ENCODE measurements around the gene GNAQ.
"Not testable (repeated sequence)": the region's sequence is repeated elsewhere in the genome, so short reads cannot be mapped to it uniquely, and the experiment has no call there.

GRCh38 chr9:77878793-77879192 is 152.8 kb downstream of the GNAQ start:
- TF ChIP-seq POLR2A, CTCF (IDR thresholded peaks at IDR 0.05): not testable (repeated sequence)

All from lower leg skin (tissue), 3 donors.